Measurements from ENCODE around the gene DGKQ.

- TF ChIP-seq CTCF (conservative IDR thresholded peaks at IDR 0.05; ENCODE audit: low read depth, low read length) (no peak), EZH2 (IDR thresholded peaks at IDR 0.05; ENCODE audit: low read length, unreplicated experiment) (no peak), EZH2phosphoT487 (IDR thresholded peaks at IDR 0.05; ENCODE audit: borderline replicate concordance, low read length) (no peak)
Observed at GRCh38 chr4:982814-983213, 9.4 kb upstream of the DGKQ start.

Data from PC-3 (cell line).